Brain microvascular endothelial cell (primary cell): ENCODE data around the gene JCAD.

Experiments
- DNase-seq: peaks from one replicate; pipeline ENCODE4 v3.0.0-alpha.2; 2020
- H3K27ac ChIP-seq: fragments of 250-450 bp; sonication (Bioruptor Pico); 2 replicates; pipeline ENCODE4 v1.5.1; 2020; ENCODE audit warnings: mild to moderate bottlenecking, moderate library complexity
- H3K27me3 ChIP-seq: fragments of 250-450 bp; sonication (Bioruptor Pico); replicated peaks from 2 replicates; pipeline ENCODE4 v1.5.1; 2020; ENCODE audit warnings: mild to moderate bottlenecking
- H3K36me3 ChIP-seq: fragments of 250-450 bp; sonication (Bioruptor Pico); replicated peaks from 2 replicates; pipeline ENCODE4 v1.5.1; 2020; ENCODE audit warnings: mild to moderate bottlenecking
- H3K4me3 ChIP-seq: 2 replicates; pipeline ENCODE4 v1.5.1; 2011; ENCODE audit warnings: low read depth, mild to moderate bottlenecking, control low read depth, low read length, moderate library complexity
- CTCF ChIP-seq: IDR thresholded peaks from 2 replicates; pipeline ENCODE4 v1.5.1; 2011; ENCODE audit warnings: low read depth, mild to moderate bottlenecking, moderate library complexity, low read length, control low read depth, inconsistent platforms; ENCODE audit errors: missing control alignments
- in situ Hi-C: cut with HindIII; loops from 2 replicates; pipeline ENCODE4 v1.10.0; 2017; ENCODE audit warnings: low sequenced_read_pairs, low pct_ligation_motif_present

JCAD gene

GRCh38 chr10:30079408-30079807 lies 20.0 kb upstream of the JCAD start:
- no peak for DNase-seq
- no peak overlapping the region for H3K27ac ChIP-seq
- no peak overlapping the region for H3K4me3 ChIP-seq
- no peaks in the 10 kb centered on the region for H3K27me3 ChIP-seq
- H3K36me3 ChIP-seq: no peaks in the 10 kb centered on the region
- in situ Hi-C loops: no loop called here
- TF ChIP-seq CTCF: no peak

- H3K27me3 ChIP-seq: no peaks in the 10 kb centered on the region
- no peaks in the 10 kb centered on the region for H3K36me3 ChIP-seq
- no peak overlapping the region for H3K27ac ChIP-seq
- H3K4me3 ChIP-seq: no peak overlapping the region
- in situ Hi-C loops: no loop called here
- no peak for TF ChIP-seq CTCF
- DNase-seq: no peak
These were observed 16.1 kb upstream of the JCAD start for GRCh38 chr10:30075481-30075880.

- H3K27ac ChIP-seq: no peak overlapping the region
- in situ Hi-C loops: no loop called here
- H3K27me3 ChIP-seq: no peaks in the 10 kb centered on the region
- no peak for TF ChIP-seq CTCF
- no peak for DNase-seq
- no peaks in the 10 kb centered on the region for H3K36me3 ChIP-seq
- H3K4me3 ChIP-seq: no peak overlapping the region
These were observed 15.5 kb upstream of the JCAD start for GRCh38 chr10:30074933-30075332.

GRCh38 chr10:30074090-30074489 lies 14.7 kb upstream of the JCAD start:
- no peaks in the 10 kb centered on the region for H3K36me3 ChIP-seq
- TF ChIP-seq CTCF: no peak
- H3K27me3 ChIP-seq: no peaks in the 10 kb centered on the region
- DNase-seq: no peak
- no peak overlapping the region for H3K27ac ChIP-seq
- H3K4me3 ChIP-seq: no peak overlapping the region
- in situ Hi-C loops: no loop called here

- in situ Hi-C loops: no loop called here
- no peaks in the 10 kb centered on the region for H3K36me3 ChIP-seq
- H3K4me3 ChIP-seq: no peak overlapping the region
- H3K27ac ChIP-seq: no peak overlapping the region
- no peaks in the 10 kb centered on the region for H3K27me3 ChIP-seq
- DNase-seq: no peak
- TF ChIP-seq CTCF: no peak
These were observed 14.3 kb upstream of the JCAD start for GRCh38 chr10:30073767-30074060.

- H3K36me3 ChIP-seq: no peaks in the 10 kb centered on the region
- H3K4me3 ChIP-seq: no peak overlapping the region
- no peaks in the 10 kb centered on the region for H3K27me3 ChIP-seq
- H3K27ac ChIP-seq: no peak overlapping the region
- no peak for DNase-seq
- TF ChIP-seq CTCF: no peak
- in situ Hi-C loops: no loop called here
These were observed 13.8 kb upstream of the JCAD start for GRCh38 chr10:30073045-30073766.
